Measurements from ENCODE around the gene TMEM127.
"Not testable (repeated sequence)": the region's sequence is repeated elsewhere in the genome, so short reads cannot be mapped to it uniquely, and the experiment has no call there.

Gene TMEM127

GRCh38 chr2:96261328-96262003 lies 4.3 kb downstream of the TMEM127 start:
- no peak for TF ChIP-seq NFRKB (IDR thresholded peaks at IDR 0.05)
- TF ChIP-seq FOXA1 (IDR thresholded peaks at IDR 0.05), result no peak
- no peak for TF ChIP-seq FOXK2 (IDR thresholded peaks at IDR 0.05)
- TF ChIP-seq FOXM1 (IDR thresholded peaks at IDR 0.05; ENCODE audit: borderline replicate concordance), result no peak
- no peak for TF ChIP-seq PKNOX1 (IDR thresholded peaks at IDR 0.05)
- no peak for TF ChIP-seq BHLHE40 (IDR thresholded peaks at IDR 0.05; ENCODE audit: borderline replicate concordance)
- no peak for TF ChIP-seq LEF1 (IDR thresholded peaks at IDR 0.05; ENCODE audit: borderline replicate concordance)
- no peak for TF ChIP-seq SP1 (IDR thresholded peaks at IDR 0.05)
- TF ChIP-seq SUZ12 (IDR thresholded peaks at IDR 0.05), result no peak
- TF ChIP-seq L3MBTL2 (conservative IDR thresholded peaks at IDR 0.05), result no peak
- TF ChIP-seq ARNT (IDR thresholded peaks at IDR 0.05), result no peak
- TF ChIP-seq ELF4 (IDR thresholded peaks at IDR 0.05), result no peak
- no peak for TF ChIP-seq HDGF (IDR thresholded peaks at IDR 0.05; ENCODE audit: borderline replicate concordance)
- TF ChIP-seq ZNF384 (IDR thresholded peaks at IDR 0.05), result no peak
- no peak for TF ChIP-seq CTBP1 (IDR thresholded peaks at IDR 0.05; ENCODE audit: borderline replicate concordance)
- TF ChIP-seq TARDBP (IDR thresholded peaks at IDR 0.05), result no peak
- ChIA-PET POLR2A (interaction anchor here (0.6 to 4.4 kb wide), 6 partner anchors 10 to 239 kb away, joined by 3 to 27 read pairs (median 3); partner anchors contain the start of genes NCAPH and STARD7), CTCF (interaction anchor here (0.9 kb wide), 2 partner anchors 64 to 269 kb away, joined by 3 read pairs; partner anchors contain the start of gene ITPRIPL1)
- DNase-seq (ENCODE audit: extremely low spot score), result no peak

- POLR2A ChIA-PET, result interaction anchor here (0.6 to 4.4 kb wide), 9 partner anchors 9 to 238 kb away, joined by 3 to 27 read pairs (median 3); partner anchors contain the start of genes NCAPH and STARD7
These were observed 5.2 kb downstream of the TMEM127 start for GRCh38 chr2:96260387-96261260.

GRCh38 chr2:96259497-96259921 lies 6.3 kb downstream of the TMEM127 start:
- POLR2A ChIA-PET, result interaction anchor here (1.1 to 4.4 kb wide), 5 partner anchors 11 to 56 kb away, joined by 3 to 27 read pairs (median 3); partner anchors contain the start of gene STARD7
- CTCF ChIA-PET, result interaction anchor here (0.6 to 0.7 kb wide), 2 partner anchors 51 to 1133 kb away, joined by 3 read pairs; partner anchors contain the start of gene STARD7
- no peak for TF ChIP-seq SUZ12 (IDR thresholded peaks at IDR 0.05)
- TF ChIP-seq ELF4 (IDR thresholded peaks at IDR 0.05), result no peak
- TF ChIP-seq FOXM1 (IDR thresholded peaks at IDR 0.05; ENCODE audit: borderline replicate concordance), result no peak
- TF ChIP-seq L3MBTL2 (conservative IDR thresholded peaks at IDR 0.05), result no peak
- TF ChIP-seq BHLHE40 (IDR thresholded peaks at IDR 0.05; ENCODE audit: borderline replicate concordance), result no peak
- TF ChIP-seq TARDBP (IDR thresholded peaks at IDR 0.05), result no peak
- no peak for TF ChIP-seq LEF1 (IDR thresholded peaks at IDR 0.05; ENCODE audit: borderline replicate concordance)
- no peak for TF ChIP-seq SP1 (IDR thresholded peaks at IDR 0.05)
- TF ChIP-seq FOXA1 (IDR thresholded peaks at IDR 0.05), result no peak
- no peak for DNase-seq (ENCODE audit: extremely low spot score)

More at GRCh38 chr2:96260387-96261260, 5.2 kb downstream of the TMEM127 start:
- TF ChIP-seq NFRKB (IDR thresholded peaks at IDR 0.05) (no peak), ZNF384 (IDR thresholded peaks at IDR 0.05) (no peak), SP1 (IDR thresholded peaks at IDR 0.05) (no peak), HDGF (IDR thresholded peaks at IDR 0.05; ENCODE audit: borderline replicate concordance) (no peak), L3MBTL2 (conservative IDR thresholded peaks at IDR 0.05) (no peak), PKNOX1 (IDR thresholded peaks at IDR 0.05) (no peak), ARNT (IDR thresholded peaks at IDR 0.05) (no peak), BHLHE40 (IDR thresholded peaks at IDR 0.05; ENCODE audit: borderline replicate concordance) (no peak), TARDBP (IDR thresholded peaks at IDR 0.05) (no peak), FOXK2 (IDR thresholded peaks at IDR 0.05) (no peak), SUZ12 (IDR thresholded peaks at IDR 0.05) (no peak), FOXA1 (IDR thresholded peaks at IDR 0.05) (no peak), ELF4 (IDR thresholded peaks at IDR 0.05) (no peak), CTBP1 (IDR thresholded peaks at IDR 0.05; ENCODE audit: borderline replicate concordance) (no peak)
- CTCF ChIA-PET, result interaction anchor here (0.6 to 1.0 kb wide), 5 partner anchors 65 to 268 kb away, joined by 3 to 4 read pairs (median 3); partner anchors contain the start of gene ITPRIPL1
- DNase-seq (ENCODE audit: extremely low spot score), result peak; percentile 52

- no peak for DNase-seq (ENCODE audit: extremely low spot score)
- CTCF ChIA-PET, result interaction anchor here (0.7 kb wide), 1 partner anchor 50 kb away, joined by 3 read pairs; the partner anchor contains the start of gene STARD7
- TF ChIP-seq FOXA1 (IDR thresholded peaks at IDR 0.05) (no peak), TARDBP (IDR thresholded peaks at IDR 0.05) (no peak), FOXM1 (IDR thresholded peaks at IDR 0.05; ENCODE audit: borderline replicate concordance) (no peak), SP1 (IDR thresholded peaks at IDR 0.05) (no peak), CTBP1 (IDR thresholded peaks at IDR 0.05; ENCODE audit: borderline replicate concordance) (no peak), BHLHE40 (IDR thresholded peaks at IDR 0.05; ENCODE audit: borderline replicate concordance) (no peak)
- POLR2A ChIA-PET, result interaction anchor here (1.1 to 4.4 kb wide), 3 partner anchors 10 to 50 kb away, joined by 3 to 27 read pairs (median 3); partner anchors contain the start of gene STARD7
These were observed 7.4 kb downstream of the TMEM127 start for GRCh38 chr2:96258166-96259022.

- CTCF ChIA-PET; DNase-seq (ENCODE audit: extremely low spot score); POLR2A ChIA-PET: not testable (repeated sequence)
These were observed 8.1 kb downstream of the TMEM127 start for GRCh38 chr2:96257744-96258143.
